ENCODE data around the gene SNAP47. TPM values are rescaled to one million over a fixed set of nuclear protein-coding genes. Genes with fewer than 3 reads are reported as not detected.

Gene SNAP47
- total and polyA plus RNA-seq, 4 donors, result 10.6 to 63.0 (median 22.8) TPM

- WGBS, 2 donors, result 89 to 94% methylated on average over 6 of the region's 6 CpGs
- TF ChIP-seq CTCF (IDR thresholded peaks at IDR 0.05; ENCODE audit: control extremely low read depth, extremely low read depth), result no peak
- no peak overlapping the region for H3K4me3 ChIP-seq
- peaks cover 0 to 32% (median 10%) of the 10 kb centered on the region in 4 donors for H3K36me3 ChIP-seq (ENCODE audit: control insufficient read depth in 4 of 4, insufficient read depth in 4 of 4, low read length in 4 of 4)
- H3K27ac ChIP-seq (ENCODE audit: low read depth in 1 of 2, low read length in 1 of 2), result no peak overlapping the region
- no peaks in the 10 kb centered on the region for H3K27me3 ChIP-seq (ENCODE audit: control insufficient read depth in 3 of 3, insufficient read depth in 3 of 3, low read length in 2 of 3)
- DNase-seq (no peak), ATAC-seq (ENCODE audit: insufficient read depth, low FRiP score) (no peak)
- H3K9ac ChIP-seq (ENCODE audit: insufficient read depth in 1 of 2, low read length in 2 of 2), result no peak overlapping the region
- peaks cover 0 to 6% (median 0%) of the 10 kb centered on the region in 5 donors for H3K4me1 ChIP-seq (ENCODE audit: control insufficient read depth in 5 of 5, insufficient read depth in 5 of 5, low read length in 5 of 5)
- H3K9me3 ChIP-seq (ENCODE audit: control insufficient read depth in 4 of 4, insufficient read depth in 3 of 4, low read length in 3 of 4), result no peaks in the 10 kb centered on the region
Observed at GRCh38 chr1:227746676-227747075, 11.4 kb downstream of the SNAP47 start.

GRCh38 chr1:227747382-227747781 lies 12.1 kb downstream of the SNAP47 start:
- Histone ChIP-seq H3K27me3 (ENCODE audit: control insufficient read depth in 3 of 3, insufficient read depth in 3 of 3, low read length in 2 of 3) (no peaks in the 10 kb centered on the region), H3K36me3 (ENCODE audit: control insufficient read depth in 4 of 4, insufficient read depth in 4 of 4, low read length in 4 of 4) (peaks cover 0 to 32% (median 10%) of the 10 kb centered on the region in 4 donors), H3K4me1 (ENCODE audit: control insufficient read depth in 5 of 5, insufficient read depth in 5 of 5, low read length in 5 of 5) (peaks cover 0 to 6% (median 0%) of the 10 kb centered on the region in 5 donors), H3K4me3 (no peak overlapping the region), H3K9me3 (ENCODE audit: control insufficient read depth in 4 of 4, insufficient read depth in 3 of 4, low read length in 3 of 4) (no peaks in the 10 kb centered on the region), H3K27ac (ENCODE audit: low read depth in 1 of 2, low read length in 1 of 2) (no peak overlapping the region), H3K9ac (ENCODE audit: insufficient read depth in 1 of 2, low read length in 2 of 2) (no peak overlapping the region)
- DNase-seq (no peak), ATAC-seq (ENCODE audit: insufficient read depth, low FRiP score) (no peak)
- 80 to 89% methylated on average over 8 of the region's 8 CpGs for WGBS, 2 donors
- TF ChIP-seq CTCF (IDR thresholded peaks at IDR 0.05; ENCODE audit: control extremely low read depth, extremely low read depth), result no peak

GRCh38 chr1:227747948-227748495 lies 12.8 kb downstream of the SNAP47 start:
- TF ChIP-seq CTCF (IDR thresholded peaks at IDR 0.05; ENCODE audit: control extremely low read depth, extremely low read depth), result no peak
- Histone ChIP-seq H3K36me3 (ENCODE audit: control insufficient read depth in 4 of 4, insufficient read depth in 4 of 4, low read length in 4 of 4) (peaks cover 0 to 30% (median 10%) of the 10 kb centered on the region in 4 donors), H3K27me3 (ENCODE audit: control insufficient read depth in 3 of 3, insufficient read depth in 3 of 3, low read length in 2 of 3) (no peaks in the 10 kb centered on the region), H3K9me3 (ENCODE audit: control insufficient read depth in 4 of 4, insufficient read depth in 3 of 4, low read length in 3 of 4) (no peaks in the 10 kb centered on the region), H3K9ac (ENCODE audit: insufficient read depth in 1 of 2, low read length in 2 of 2) (no peak overlapping the region), H3K4me1 (ENCODE audit: control insufficient read depth in 5 of 5, insufficient read depth in 5 of 5, low read length in 5 of 5) (peaks cover 0 to 6% (median 0%) of the 10 kb centered on the region in 5 donors), H3K4me3 (no peak overlapping the region), H3K27ac (ENCODE audit: low read depth in 1 of 2, low read length in 1 of 2) (no peak overlapping the region)
- WGBS, 2 donors, result 94% methylated on average over 18 of the region's 18 CpGs
- DNase-seq, result no peak
- ATAC-seq (ENCODE audit: insufficient read depth, low FRiP score), result no peak
